WERI-Rb-1 (cell line): Measurements from ENCODE around the gene IL26.

Experiments
- DNase-seq: peaks from one replicate; pipeline ENCODE4 v3.0.0-alpha.2; 2020
- H3K27ac ChIP-seq: fragments of 250-450 bp; sonication (Bioruptor Pico); 2 replicates; pipeline ENCODE4 v1.5.1; 2020; ENCODE audit warnings: mild to moderate bottlenecking, moderate library complexity
- H3K27me3 ChIP-seq: fragments of 250-450 bp; sonication (Bioruptor Pico); 2 replicates; pipeline ENCODE4 v1.5.1; 2021; ENCODE audit warnings: mild to moderate bottlenecking, low read depth, moderate library complexity; ENCODE audit not compliant: insufficient read depth, severe bottlenecking
- H3K36me3 ChIP-seq: fragments of 250-450 bp; sonication (Bioruptor Pico); 2 replicates; pipeline ENCODE4 v1.5.1; 2020; ENCODE audit warnings: mild to moderate bottlenecking, moderate library complexity
- H3K4me3 ChIP-seq: 2 replicates; pipeline ENCODE4 v1.5.1; 2011; ENCODE audit warnings: low read depth, mild to moderate bottlenecking, control low read depth, low read length
- H3K9me3 ChIP-seq: fragments of 250-450 bp; sonication (Bioruptor Pico); 2 replicates; pipeline ENCODE4 v1.5.1; 2021; ENCODE audit warnings: mild to moderate bottlenecking, moderate library complexity; ENCODE audit not compliant: severe bottlenecking
- TF ChIP-seq, protein P1 (sequence below): IDR thresholded peaks from 2 replicates; pipeline ENCODE4 v1.5.1; 2011; ENCODE audit warnings: low read depth, mild to moderate bottlenecking, control low read depth, inconsistent platforms, low read length

The IL26 gene

DNA sequence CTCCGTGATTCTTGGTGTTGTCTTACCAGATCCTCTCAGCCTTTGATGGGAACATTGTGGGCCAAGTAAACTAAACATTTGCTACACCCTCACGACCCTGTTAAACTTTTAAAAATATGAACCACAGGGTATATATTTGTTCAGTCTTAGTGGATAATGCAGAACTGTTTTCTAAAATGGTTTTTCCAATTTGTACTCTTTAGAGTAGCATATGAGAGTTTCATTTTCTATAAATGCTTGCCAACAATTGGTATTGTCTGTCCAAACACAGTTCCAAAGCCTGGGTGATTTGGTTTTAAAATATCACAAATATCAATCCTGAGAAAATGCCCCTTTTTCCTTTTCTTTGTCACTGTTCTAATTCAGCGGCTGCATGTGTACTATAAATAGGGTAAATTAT is 34.5 kb upstream of the IL26 start:
- no peaks in the 10 kb centered on the region for H3K9me3 ChIP-seq
- H3K36me3 ChIP-seq: no peaks in the 10 kb centered on the region
- no peak overlapping the region for H3K27ac ChIP-seq
- no peaks in the 10 kb centered on the region for H3K27me3 ChIP-seq
- TF ChIP-seq, protein P1, sequence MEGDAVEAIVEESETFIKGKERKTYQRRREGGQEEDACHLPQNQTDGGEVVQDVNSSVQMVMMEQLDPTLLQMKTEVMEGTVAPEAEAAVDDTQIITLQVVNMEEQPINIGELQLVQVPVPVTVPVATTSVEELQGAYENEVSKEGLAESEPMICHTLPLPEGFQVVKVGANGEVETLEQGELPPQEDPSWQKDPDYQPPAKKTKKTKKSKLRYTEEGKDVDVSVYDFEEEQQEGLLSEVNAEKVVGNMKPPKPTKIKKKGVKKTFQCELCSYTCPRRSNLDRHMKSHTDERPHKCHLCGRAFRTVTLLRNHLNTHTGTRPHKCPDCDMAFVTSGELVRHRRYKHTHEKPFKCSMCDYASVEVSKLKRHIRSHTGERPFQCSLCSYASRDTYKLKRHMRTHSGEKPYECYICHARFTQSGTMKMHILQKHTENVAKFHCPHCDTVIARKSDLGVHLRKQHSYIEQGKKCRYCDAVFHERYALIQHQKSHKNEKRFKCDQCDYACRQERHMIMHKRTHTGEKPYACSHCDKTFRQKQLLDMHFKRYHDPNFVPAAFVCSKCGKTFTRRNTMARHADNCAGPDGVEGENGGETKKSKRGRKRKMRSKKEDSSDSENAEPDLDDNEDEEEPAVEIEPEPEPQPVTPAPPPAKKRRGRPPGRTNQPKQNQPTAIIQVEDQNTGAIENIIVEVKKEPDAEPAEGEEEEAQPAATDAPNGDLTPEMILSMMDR: no peak
- no peak overlapping the region for H3K4me3 ChIP-seq
- no peak for DNase-seq

DNA sequence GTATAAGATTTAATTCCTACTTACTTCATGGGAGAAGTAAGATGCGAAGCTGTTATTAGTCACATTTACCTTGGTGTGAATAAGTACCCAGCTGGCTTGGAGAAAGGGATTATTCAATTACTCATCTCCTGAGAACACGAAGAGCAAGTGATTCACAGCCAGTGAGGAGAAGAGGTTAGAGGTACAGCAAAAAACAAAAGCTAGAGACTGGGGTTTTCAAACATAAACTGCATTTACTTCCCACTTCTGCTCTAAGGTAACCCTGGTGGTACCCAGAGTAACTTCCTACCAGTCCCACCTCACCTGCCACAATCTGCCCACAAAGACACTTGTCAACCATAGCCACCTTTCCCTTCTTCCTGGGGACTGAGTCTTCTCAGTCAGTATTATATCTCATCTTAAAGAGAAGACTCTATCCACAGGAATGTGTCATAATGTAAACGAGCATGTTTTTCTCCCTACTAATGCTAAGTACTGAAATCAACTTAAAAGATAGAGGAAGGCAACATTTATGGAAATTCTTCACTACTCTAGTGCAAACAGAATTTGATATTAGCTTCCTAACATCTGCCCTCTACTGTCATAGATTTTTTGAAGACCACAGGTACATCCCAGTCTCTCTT is 33.8 kb upstream of the IL26 start:
- H3K9me3 ChIP-seq: no peaks in the 10 kb centered on the region
- H3K4me3 ChIP-seq: no peak overlapping the region
- TF ChIP-seq, protein P1: no peak
- no peaks in the 10 kb centered on the region for H3K27me3 ChIP-seq
- no peaks in the 10 kb centered on the region for H3K36me3 ChIP-seq
- H3K27ac ChIP-seq: no peak overlapping the region
- DNase-seq: no peak

DNA sequence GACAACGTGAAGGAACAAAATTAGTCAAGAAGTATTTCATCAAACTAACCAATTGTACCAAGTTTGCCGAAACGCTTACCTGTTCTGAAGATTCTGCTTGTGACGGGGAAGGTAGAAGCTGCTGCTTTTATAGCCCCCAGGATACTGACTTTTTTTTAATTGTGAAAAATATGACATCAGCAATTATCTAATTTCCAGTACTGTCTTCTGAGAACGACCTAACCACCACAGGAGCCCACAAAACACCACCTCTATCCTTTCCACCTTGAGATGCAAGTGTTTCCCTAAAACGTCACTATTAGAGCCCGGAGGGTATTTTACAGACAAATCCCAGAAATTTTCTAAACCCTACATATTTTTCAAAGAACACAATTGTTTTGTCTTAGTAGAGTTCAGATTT is 27.9 kb upstream of the IL26 start, which contains the start of gene IL22:
IL22 (minus strand) TSS at position 101 of the 400 bp plus-strand sequence. CDS start 156 bp downstream, outside the sequence.
- no peak for DNase-seq

DNA sequence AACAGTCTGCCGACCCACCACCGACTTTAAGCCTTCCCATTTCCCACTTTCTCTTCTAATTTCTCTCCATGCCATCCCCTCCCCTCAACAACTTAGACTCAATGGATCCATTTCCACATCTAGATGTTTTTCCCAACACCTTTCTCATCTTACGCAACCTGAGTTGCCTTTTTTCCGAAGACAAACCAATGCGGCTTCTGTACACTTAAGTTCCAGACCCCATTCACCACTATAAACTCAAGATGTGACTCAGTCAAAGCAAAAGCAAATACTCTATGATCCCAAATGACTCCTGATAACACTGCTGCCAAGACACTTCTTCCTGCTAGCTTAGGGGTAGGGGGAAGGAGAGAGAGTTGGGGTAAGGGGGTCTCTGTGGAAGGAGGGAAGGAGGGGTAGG is 26.5 kb upstream of the IL26 start:
- H3K36me3 ChIP-seq: no peaks in the 10 kb centered on the region
- H3K9me3 ChIP-seq: no peaks in the 10 kb centered on the region
- DNase-seq: no peak
- no peak overlapping the region for H3K27ac ChIP-seq
- no peak overlapping the region for H3K4me3 ChIP-seq
- TF ChIP-seq, protein P1: no peak
- H3K27me3 ChIP-seq: no peaks in the 10 kb centered on the region

More for the DNA sequence above, 27.9 kb upstream of the IL26 start, which contains the start of gene IL22:
- no peaks in the 10 kb centered on the region for H3K36me3 ChIP-seq
- no peaks in the 10 kb centered on the region for H3K27me3 ChIP-seq
- TF ChIP-seq, protein P1: no peak
- no peak within 1 kb of the TSS for H3K4me3 ChIP-seq
- H3K27ac ChIP-seq: no peak within 1 kb of the TSS
- H3K9me3 ChIP-seq: no peaks in the 10 kb centered on the region

DNA sequence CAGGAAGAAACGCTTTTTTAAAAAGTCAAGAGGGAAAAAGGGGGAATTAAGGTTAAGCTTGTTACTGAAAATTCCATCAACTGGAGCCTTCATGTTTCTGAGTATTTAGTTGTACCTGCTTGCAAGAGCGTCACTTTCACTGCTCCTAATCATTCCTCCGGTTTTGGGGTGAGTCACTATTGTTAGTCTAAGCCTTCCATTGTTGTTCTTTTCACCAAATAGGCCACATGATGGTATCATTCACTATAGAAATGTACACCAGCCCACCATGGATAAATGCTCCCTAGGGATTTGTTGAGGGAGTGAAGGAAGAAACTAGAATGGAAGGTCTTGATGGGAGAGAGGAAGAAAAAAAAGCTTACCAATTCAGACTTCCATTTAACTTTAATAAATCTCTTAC is 24.8 kb upstream of the IL26 start:
- TF ChIP-seq, protein P1: no peak
- Histone ChIP-seq H3K4me3 (no peak overlapping the region), H3K9me3 (no peaks in the 10 kb centered on the region), H3K27me3 (no peaks in the 10 kb centered on the region), H3K36me3 (no peaks in the 10 kb centered on the region), H3K27ac (no peak overlapping the region)
- no peak for DNase-seq

DNA sequence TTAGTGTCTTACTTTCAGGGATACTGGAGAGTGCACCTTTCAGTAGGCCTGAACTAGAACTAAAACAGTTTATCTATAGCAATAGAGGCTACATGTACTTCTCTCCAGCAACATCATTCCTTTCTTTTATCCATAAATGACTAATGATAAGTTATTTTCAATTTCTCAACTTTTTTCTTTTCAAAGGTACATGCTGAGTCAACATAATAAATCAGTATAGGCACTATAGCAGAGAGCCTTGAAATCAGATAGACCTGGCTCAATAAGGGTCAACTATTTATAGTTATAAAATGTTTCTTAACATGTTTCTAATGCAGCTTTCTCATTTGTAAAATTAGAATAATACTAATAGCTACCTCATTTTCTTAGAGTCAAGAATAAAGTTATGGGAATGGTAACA is 22.2 kb upstream of the IL26 start:
- no peak overlapping the region for H3K4me3 ChIP-seq
- no peaks in the 10 kb centered on the region for H3K9me3 ChIP-seq
- H3K27ac ChIP-seq: no peak overlapping the region
- H3K36me3 ChIP-seq: no peaks in the 10 kb centered on the region
- H3K27me3 ChIP-seq: no peaks in the 10 kb centered on the region
- DNase-seq: no peak
- TF ChIP-seq, protein P1: no peak
